ENCODE data around the gene UBE2E2.

DNA sequence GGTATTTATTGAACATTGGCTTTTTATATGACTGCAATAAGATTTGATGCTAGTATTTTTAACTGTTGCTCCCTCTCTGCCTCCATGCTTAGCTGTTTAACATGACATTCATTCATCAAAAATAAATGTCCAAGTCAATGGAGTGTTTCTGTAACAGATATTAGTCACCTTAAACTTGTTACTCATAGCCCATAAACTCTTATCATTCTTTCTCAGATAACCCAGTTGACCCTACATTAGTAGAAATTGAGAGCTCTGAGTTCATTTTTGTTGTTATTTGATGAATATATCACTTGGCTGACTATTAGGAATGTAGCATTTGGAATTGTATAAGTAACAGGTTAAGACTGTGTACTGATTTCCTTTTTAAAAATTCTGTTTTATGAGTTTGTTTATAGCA, 201.1 kb downstream of the UBE2E2 start:
- TF ChIP-seq, protein P1, sequence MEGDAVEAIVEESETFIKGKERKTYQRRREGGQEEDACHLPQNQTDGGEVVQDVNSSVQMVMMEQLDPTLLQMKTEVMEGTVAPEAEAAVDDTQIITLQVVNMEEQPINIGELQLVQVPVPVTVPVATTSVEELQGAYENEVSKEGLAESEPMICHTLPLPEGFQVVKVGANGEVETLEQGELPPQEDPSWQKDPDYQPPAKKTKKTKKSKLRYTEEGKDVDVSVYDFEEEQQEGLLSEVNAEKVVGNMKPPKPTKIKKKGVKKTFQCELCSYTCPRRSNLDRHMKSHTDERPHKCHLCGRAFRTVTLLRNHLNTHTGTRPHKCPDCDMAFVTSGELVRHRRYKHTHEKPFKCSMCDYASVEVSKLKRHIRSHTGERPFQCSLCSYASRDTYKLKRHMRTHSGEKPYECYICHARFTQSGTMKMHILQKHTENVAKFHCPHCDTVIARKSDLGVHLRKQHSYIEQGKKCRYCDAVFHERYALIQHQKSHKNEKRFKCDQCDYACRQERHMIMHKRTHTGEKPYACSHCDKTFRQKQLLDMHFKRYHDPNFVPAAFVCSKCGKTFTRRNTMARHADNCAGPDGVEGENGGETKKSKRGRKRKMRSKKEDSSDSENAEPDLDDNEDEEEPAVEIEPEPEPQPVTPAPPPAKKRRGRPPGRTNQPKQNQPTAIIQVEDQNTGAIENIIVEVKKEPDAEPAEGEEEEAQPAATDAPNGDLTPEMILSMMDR (optimal IDR thresholded peaks at IDR 0.05 in 1 of 3, IDR thresholded peaks at IDR 0.05 in 1 of 3, conservative IDR thresholded peaks at IDR 0.05 in 1 of 3; ENCODE audit: extremely low read depth in 1 of 3, insufficient read depth in 2 of 3, low read length in 3 of 3), result no peak
- no peak for TF ChIP-seq EZH2 (IDR thresholded peaks at IDR 0.05; ENCODE audit: low read length)

Data from keratinocyte (primary cell).